Body of pancreas (tissue), 4 donors: Measurements from ENCODE around the gene ROPN1.
"Not testable (repeated sequence)": the region's sequence is repeated elsewhere in the genome, so short reads cannot be mapped to it uniquely, and the experiment has no call there.

ENCODE experiments used
- POLR2A ChIP-seq, 3 donors: fragments of 450-650 bp; IDR thresholded peaks; one replicate each; pipeline ENCODE4 v1.6.1; 2016; ENCODE audit warnings: antibody characterized with exemption in 3 of 3, mild to moderate bottlenecking in 2 of 3
- TF ChIP-seq, protein P1 (sequence below), 7 experiments: fragments of 450-650 bp in 4 of 7; fragments of 200-600 bp in 3 of 7; sonication (generic) in 3 of 7; IDR thresholded peaks; one replicate each; pipeline ENCODE4 v1.5.1; 2016 to 2019; ENCODE audit warnings: antibody characterized with exemption in 7 of 7

DNA sequence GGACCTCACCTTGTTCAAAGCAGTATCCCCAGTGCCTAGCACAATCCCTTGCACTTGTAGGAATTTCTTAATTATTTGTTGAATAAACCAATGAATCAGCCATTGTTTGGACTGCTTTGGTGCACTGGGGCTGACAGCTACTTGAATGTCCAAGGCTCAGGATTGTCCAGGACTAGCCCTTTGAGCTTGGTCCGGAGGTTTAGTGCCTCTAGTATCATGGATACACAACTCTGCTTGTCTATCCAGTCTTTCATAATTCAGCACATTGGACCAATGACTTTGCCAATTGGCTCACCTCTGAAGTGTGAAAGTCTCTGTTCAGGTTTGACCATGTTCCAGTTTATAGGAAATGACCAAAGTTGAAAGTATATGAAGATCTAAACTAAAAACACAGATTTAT lies 27.1 kb downstream of the ROPN1 start:
- TF ChIP-seq, protein P1, sequence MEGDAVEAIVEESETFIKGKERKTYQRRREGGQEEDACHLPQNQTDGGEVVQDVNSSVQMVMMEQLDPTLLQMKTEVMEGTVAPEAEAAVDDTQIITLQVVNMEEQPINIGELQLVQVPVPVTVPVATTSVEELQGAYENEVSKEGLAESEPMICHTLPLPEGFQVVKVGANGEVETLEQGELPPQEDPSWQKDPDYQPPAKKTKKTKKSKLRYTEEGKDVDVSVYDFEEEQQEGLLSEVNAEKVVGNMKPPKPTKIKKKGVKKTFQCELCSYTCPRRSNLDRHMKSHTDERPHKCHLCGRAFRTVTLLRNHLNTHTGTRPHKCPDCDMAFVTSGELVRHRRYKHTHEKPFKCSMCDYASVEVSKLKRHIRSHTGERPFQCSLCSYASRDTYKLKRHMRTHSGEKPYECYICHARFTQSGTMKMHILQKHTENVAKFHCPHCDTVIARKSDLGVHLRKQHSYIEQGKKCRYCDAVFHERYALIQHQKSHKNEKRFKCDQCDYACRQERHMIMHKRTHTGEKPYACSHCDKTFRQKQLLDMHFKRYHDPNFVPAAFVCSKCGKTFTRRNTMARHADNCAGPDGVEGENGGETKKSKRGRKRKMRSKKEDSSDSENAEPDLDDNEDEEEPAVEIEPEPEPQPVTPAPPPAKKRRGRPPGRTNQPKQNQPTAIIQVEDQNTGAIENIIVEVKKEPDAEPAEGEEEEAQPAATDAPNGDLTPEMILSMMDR (IDR thresholded peaks at IDR 0.05), result not testable (repeated sequence)
- not testable (repeated sequence) for TF ChIP-seq POLR2A (IDR thresholded peaks at IDR 0.05)
